Fibroblast of villous mesenchyme (primary cell): Measurements from ENCODE around the gene P4HA3. TPM values are rescaled to one million over a fixed set of nuclear protein-coding genes. Genes with fewer than 3 reads are reported as not detected.

Experiments used
- DNase-seq: peaks from one replicate; pipeline ENCODE4 v3.0.0-alpha.2; 2010; ENCODE audit warnings: low read depth
- H3K4me3 ChIP-seq: 2 replicates; pipeline ENCODE4 v1.5.1; 2011; ENCODE audit warnings: low read depth, mild to moderate bottlenecking, low read length
- CTCF ChIP-seq: IDR thresholded peaks from 2 replicates; pipeline ENCODE4 v1.5.1; 2012; ENCODE audit warnings: low read depth, mild to moderate bottlenecking, low read length; ENCODE audit not compliant: insufficient read depth
- total RNA-seq: library from RNA; depleted of rRNA; stranded (reverse); fragments of >200 nt; gene quantifications from 2 replicates; pipeline ENCODE4 v1.2.3, GENCODE V29; 2012

The P4HA3 gene
- total RNA-seq, 1 donor: 2.6 TPM

- no peak overlapping the region for H3K4me3 ChIP-seq
- no peak for DNase-seq
- TF ChIP-seq CTCF: no peak
Measured at GRCh38 chr11:74256378-74257133, 54.9 kb downstream of the P4HA3 start.

DNA sequence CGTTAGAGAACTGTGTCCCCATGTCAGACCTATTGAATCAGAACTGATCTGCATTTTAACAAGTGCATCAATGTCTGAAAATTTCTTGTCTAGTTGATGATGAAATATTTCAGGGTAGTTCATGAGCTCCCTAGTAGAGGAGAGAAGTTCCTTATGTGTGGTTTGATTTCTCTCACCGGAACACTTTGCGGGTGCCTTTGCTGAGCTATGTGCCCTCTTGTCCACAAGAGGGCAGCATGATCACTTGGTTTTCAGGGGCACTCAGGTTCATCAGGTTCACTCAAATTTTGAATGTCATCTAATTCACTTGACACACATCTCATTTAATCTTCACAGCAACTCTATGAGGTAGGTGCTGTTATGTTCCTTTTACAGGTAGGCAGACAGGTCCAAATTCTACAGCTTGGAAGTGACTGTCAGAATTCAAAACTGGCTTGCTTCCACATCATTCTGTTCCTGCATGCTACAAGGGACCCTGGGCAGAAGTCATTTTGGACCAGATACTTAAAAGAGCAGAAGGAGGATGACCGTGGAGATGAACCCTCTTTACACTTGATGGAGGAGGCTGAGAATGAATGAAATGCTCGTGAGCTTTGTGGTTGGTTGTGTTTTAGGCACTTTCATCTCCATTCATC is 55.6 kb downstream of the P4HA3 start:
- peak; percentile 91 for TF ChIP-seq CTCF
- DNase-seq: peak; percentile 66
- H3K4me3 ChIP-seq: no peak overlapping the region

GRCh38 chr11:74253361-74253760 is 58.1 kb downstream of the P4HA3 start:
- DNase-seq: no peak
- H3K4me3 ChIP-seq: no peak overlapping the region
- TF ChIP-seq CTCF: no peak

- DNase-seq: no peak
- H3K4me3 ChIP-seq: no peak overlapping the region
- no peak for TF ChIP-seq CTCF
Measured at GRCh38 chr11:74249496-74249895, 61.9 kb downstream of the P4HA3 start.

DNA sequence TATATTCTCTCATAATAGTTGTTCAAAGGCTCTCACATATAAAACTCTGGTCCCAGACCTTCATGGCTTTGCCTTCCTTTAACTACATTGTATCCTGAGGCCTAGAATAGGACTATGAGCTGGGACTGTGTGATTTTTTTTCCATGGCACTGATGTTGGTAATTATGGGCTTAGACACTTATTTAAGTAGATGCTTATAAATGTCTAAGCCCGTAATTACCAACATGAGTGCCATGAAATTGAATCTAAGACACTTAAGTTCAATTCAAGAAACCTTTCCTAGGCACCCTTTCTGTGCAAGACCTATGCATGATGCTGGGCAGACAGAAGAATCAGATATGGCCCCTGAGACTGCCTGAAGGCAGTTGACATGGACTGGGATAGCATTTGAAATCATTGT is 63.0 kb downstream of the P4HA3 start:
- no peak overlapping the region for H3K4me3 ChIP-seq
- DNase-seq: no peak
- no peak for TF ChIP-seq CTCF

GRCh38 chr11:74238243-74238642 is 73.2 kb downstream of the P4HA3 start:
- no peak for DNase-seq
- TF ChIP-seq CTCF: no peak
- H3K4me3 ChIP-seq: no peak overlapping the region

GRCh38 chr11:74237541-74237940 is 73.9 kb downstream of the P4HA3 start:
- H3K4me3 ChIP-seq: no peak overlapping the region
- TF ChIP-seq CTCF: no peak
- DNase-seq: no peak
